Right lobe of liver (tissue), 6 donors: ENCODE data around the gene TARBP1. TPM values are rescaled to one million over a fixed set of nuclear protein-coding genes. Genes with fewer than 3 reads are reported as not detected.

ENCODE experiments used
- ATAC-seq, 4 donors: fragments of 200-7000 bp; cut with Tn5 transposase; one replicate each; pipeline ENCODE4 v1.9.1; 2020; ENCODE audit warnings: mild to moderate bottlenecking in 4 of 4, moderate library complexity in 4 of 4
- DNase-seq, 3 donors: peaks; one replicate each; pipeline ENCODE4 v3.0.0-alpha.2; 2020
- H3K27ac ChIP-seq, 3 donors: fragments of 200-600 bp; one replicate each; pipeline ENCODE4 v1.8.0; 2022
- H3K27me3 ChIP-seq, 2 donors: fragments of 200-600 bp; one replicate each; pipeline ENCODE4 v1.8.0; 2022
- H3K36me3 ChIP-seq, 4 donors: fragments of 200-600 bp; sonication (generic) in 1 of 4; one replicate each; pipeline versions ENCODE4 v1.5.1 to v1.8.0; 2017 to 2022; ENCODE audit warnings: control low read depth in 1 of 4
- H3K4me1 ChIP-seq, 4 donors: fragments of 200-600 bp; sonication (generic) in 1 of 4; one replicate each; pipeline versions ENCODE4 v1.5.1 to v1.8.0; 2017 to 2022; ENCODE audit warnings: control low read depth in 1 of 4
- H3K4me3 ChIP-seq, 3 donors: fragments of 200-600 bp; one replicate each; pipeline ENCODE4 v1.8.0; 2022
- H3K9me3 ChIP-seq, 4 donors: fragments of 200-600 bp; sonication (generic) in 1 of 4; one replicate each; pipeline versions ENCODE4 v1.5.1 to v1.8.0; 2017 to 2022; ENCODE audit warnings: control low read depth in 1 of 4
- CTCF ChIP-seq, 4 donors: fragments of 200-600 bp in 3 of 4; fragments of 450-650 bp in 1 of 4; IDR thresholded peaks; one replicate each; pipeline versions ENCODE4 v1.5.1 to v1.8.0; 2016 to 2022; ENCODE audit warnings: antibody characterized with exemption in 4 of 4, mild to moderate bottlenecking in 2 of 4
- POLR2A ChIP-seq: fragments of 450-650 bp; IDR thresholded peaks from one replicate; pipeline ENCODE4 v1.6.1; 2017; ENCODE audit warnings: antibody characterized with exemption, mild to moderate bottlenecking
- WGBS: methylation state at CpG from one replicate; pipeline ENCODE4 v1.1.6; 2018; ENCODE audit warnings: low coverage, low lambda C conversion rate; ENCODE audit not compliant: insufficient coverage; ENCODE audit errors: missing lambda C conversion rate; 5-methylcytosine and 5-hydroxymethylcytosine counted together
- intact Hi-C, 2 donors: fragments of 100-400 bp; cut with DNase I; formaldehyde crosslinking; loops; one replicate each; pipeline versions ENCODE4 v1.11.2 to v1.14.1; 2022
- total RNA-seq, 6 experiments: library from RNA; depleted of rRNA in 2 of 6; stranded (reverse); fragments of >200 nt in 2 of 6; fragmentation: NEBNext Ultra II Directional in 3 of 6; extraction: Animal tissue kit (Norgen Biotek cat#: 25700) in 3 of 6; gene quantifications; one replicate each; pipeline versions ENCODE4 v1.1.0 to v1.2.4, GENCODE V29; 2016 to 2023
- donor health status: DM: no; HTN: yes; CAD: no.
- donor health status: DM: no; HTN: no; CAD: no.
- donor health status: DM: no; HTN: no; CAD: no.
- donor health status: DM: no; HTN: yes; CAD: no.
- donor health status: DM: no; HTN: yes; CAD: no.

Gene TARBP1
- total RNA-seq, 6 experiments from 2014 or later, result 7.2 to 16.7 (median 8.0) TPM

GRCh38 chr1:234342774-234343173 is 136.2 kb downstream of the TARBP1 start:
- intact Hi-C loops, result no loop called here

More at GRCh38 chr1:234342774-234343173, 136.2 kb downstream of the TARBP1 start:
- Histone ChIP-seq H3K9me3 (peaks cover 0 to 9% (median 2%) of the 10 kb centered on the region in 4 donors), H3K4me3 (no peak overlapping the region), H3K27ac (no peak overlapping the region), H3K27me3 (no peaks in the 10 kb centered on the region), H3K36me3 (no peaks in the 10 kb centered on the region), H3K4me1 (no peaks in the 10 kb centered on the region)
- DNase-seq (no peak), ATAC-seq (peak; percentile 20 to 48 (median 40))
- WGBS, result 26% methylated on average over 4 of the region's 5 CpGs
- TF ChIP-seq POLR2A, result no peak
- no peak for TF ChIP-seq CTCF (IDR thresholded peaks at IDR 0.05)

Other genes with a start within 250 kb of the TARBP1 start
- gene COA6, start 105.7 kb downstream of the TARBP1 start, total RNA-seq, result 10 to 100 TPM; 12.8 to 29.3 (median 16.2) TPM
- gene IRF2BP2, start 131.0 kb upstream of the TARBP1 start, total RNA-seq, result 10 to 100 TPM; 35.3 to 93.2 (median 56.8) TPM